IMR-90 (cell line): ENCODE results near the gene TOMM7. TPM values are rescaled to one million over a fixed set of nuclear protein-coding genes. Genes with fewer than 3 reads are reported as not detected.

Source experiments
- ATAC-seq: fragments of 200-7000 bp; cut with Tn5 transposase; 2 replicates; pipeline ENCODE4 v1.9.1; 2020; ENCODE audit warnings: low read depth, mild to moderate bottlenecking, moderate library complexity
- BruUV-seq: library from RNA; stranded (reverse); fragments of 400-500 nt; replicated peaks from 2 replicates; lab custom pipeline; 2021; lab: Mats Ljungman, UMichigan
- CTCF ChIA-PET: fragments of 300-600 bp; formaldehyde crosslinking; extraction: SDS; loops from one replicate; lab custom pipeline; 2021; ENCODE audit warnings: antibody characterized with exemption; lab: Yijun Ruan, JAX
- POLR2A ChIA-PET: fragments of 300-600 bp; sonication (Branson Sonifier 250); formaldehyde crosslinking; loops from one replicate; lab custom pipeline; 2022; ENCODE audit warnings: antibody characterized with exemption; ENCODE audit not compliant: unreplicated experiment; lab: Charles Lee
- DNase-seq: peaks from one replicate; pipeline ENCODE4 v3.0.0; 2013
- H2AFZ ChIP-seq: replicated peaks from 2 replicates; pipeline ENCODE3; 2013; ENCODE audit warnings: low read length, mild to moderate bottlenecking; ENCODE audit not compliant: poor library complexity
- H2AK5ac ChIP-seq: 2 replicates; pipeline ENCODE4 v1.6.1; 2013; ENCODE audit warnings: low read depth, low read length, inconsistent platforms
- H2AK9ac ChIP-seq: replicated peaks from 2 replicates; pipeline ENCODE3; 2013; ENCODE audit warnings: mild to moderate bottlenecking, low read depth, low read length, moderate library complexity; ENCODE audit not compliant: poor library complexity
- H2BK120ac ChIP-seq: 2 replicates; pipeline ENCODE4 v1.6.1; 2013; ENCODE audit warnings: low read depth, low read length, inconsistent platforms
- H2BK15ac ChIP-seq: 3 replicates; pipeline ENCODE4 v1.6.1; 2013; ENCODE audit warnings: low read depth, low read length, inconsistent platforms
- H2BK20ac ChIP-seq: 2 replicates; pipeline ENCODE4 v1.6.1; 2013; ENCODE audit warnings: low read depth, mild to moderate bottlenecking, inconsistent platforms, low read length, moderate library complexity
- H2BK5ac ChIP-seq: 2 replicates; pipeline ENCODE4 v1.6.1; 2013; ENCODE audit warnings: mild to moderate bottlenecking, low read depth, low read length, inconsistent platforms; ENCODE audit not compliant: poor library complexity, severe bottlenecking
- H3K14ac ChIP-seq: replicated peaks from 2 replicates; pipeline ENCODE4 v1.6.1; 2013; ENCODE audit warnings: low read depth, low read length, inconsistent platforms
- H3K18ac ChIP-seq: 2 replicates; pipeline ENCODE4 v1.6.1; 2013; ENCODE audit warnings: low read depth, low read length, control low read depth
- H3K23ac ChIP-seq: 2 replicates; pipeline ENCODE4 v1.6.1; 2013; ENCODE audit warnings: low read depth, low read length, inconsistent platforms
- H3K27ac ChIP-seq: 2 replicates; pipeline ENCODE4 v1.5.1; 2013; ENCODE audit warnings: mild to moderate bottlenecking, control low read depth, low read length; ENCODE audit not compliant: insufficient read depth
- H3K27me3 ChIP-seq: 2 replicates; pipeline ENCODE4 v1.6.1; 2013; ENCODE audit warnings: low read length; ENCODE audit not compliant: control insufficient read depth, insufficient read depth
- H3K36me3 ChIP-seq: 2 replicates; pipeline ENCODE4 v1.6.1; 2013; ENCODE audit warnings: low read length, mixed read lengths; ENCODE audit not compliant: control insufficient read depth, insufficient read depth
- H3K4ac ChIP-seq: 2 replicates; pipeline ENCODE4 v1.6.1; 2013; ENCODE audit warnings: low read depth, low read length, inconsistent platforms
- H3K4me1 ChIP-seq: 2 replicates; pipeline ENCODE4 v1.6.1; 2013; ENCODE audit warnings: low read length, mixed read lengths; ENCODE audit not compliant: control insufficient read depth, insufficient read depth
- H3K4me2 ChIP-seq: 2 replicates; pipeline ENCODE4 v1.6.1; 2013; ENCODE audit warnings: low read depth, mild to moderate bottlenecking, control low read depth, low read length, moderate library complexity
- H3K4me3 ChIP-seq: 2 replicates; pipeline ENCODE4 v1.5.1; 2013; ENCODE audit warnings: low read depth, mild to moderate bottlenecking, control low read depth, low read length, moderate library complexity; ENCODE audit not compliant: insufficient read depth
- H3K56ac ChIP-seq: 2 replicates; pipeline ENCODE4 v1.6.1; 2013; ENCODE audit warnings: low read length, inconsistent platforms; ENCODE audit not compliant: insufficient read depth; ENCODE audit errors: extremely low read depth
- H3K79me1 ChIP-seq, 2 experiments: 2 replicates each; pipeline ENCODE4 v1.6.1; 2013; ENCODE audit warnings: low read length in 2 of 2, inconsistent platforms in 1 of 2, low read depth in 1 of 2
- H3K9ac ChIP-seq: 2 replicates; pipeline ENCODE4 v1.6.1; 2013; ENCODE audit warnings: low read depth, low read length, control low read depth
- H3K9me1 ChIP-seq: 2 replicates; pipeline ENCODE4 v1.6.1; 2013; ENCODE audit warnings: low read length, inconsistent platforms; ENCODE audit not compliant: insufficient read depth
- H3K9me3 ChIP-seq: 2 replicates; pipeline ENCODE4 v1.6.1; 2013; ENCODE audit warnings: low read length; ENCODE audit not compliant: control insufficient read depth, insufficient read depth
- H4K20me1 ChIP-seq: 2 replicates; pipeline ENCODE4 v1.6.1; 2013; ENCODE audit warnings: low read length, inconsistent platforms; ENCODE audit not compliant: insufficient read depth
- H4K5ac ChIP-seq: 2 replicates; pipeline ENCODE4 v1.6.1; 2013; ENCODE audit warnings: mild to moderate bottlenecking, low read depth, low read length, control low read depth
- H4K8ac ChIP-seq, 2 experiments: 2 replicates each; pipeline ENCODE4 v1.6.1; 2013; ENCODE audit warnings: low read depth in 2 of 2, low read length in 2 of 2, control low read depth in 1 of 2, inconsistent platforms in 1 of 2
- H4K91ac ChIP-seq: 2 replicates; pipeline ENCODE4 v1.6.1; 2013; ENCODE audit warnings: low read depth, low read length, inconsistent platforms; ENCODE audit not compliant: insufficient read depth
- BHLHE40 ChIP-seq: fragments of 150-350 bp; IDR thresholded peaks from 2 replicates; pipeline ENCODE4 v1.6.1; 2016; ENCODE audit warnings: mild to moderate bottlenecking, low read depth, low read length
- ELK1 ChIP-seq: fragments of 150-350 bp; IDR thresholded peaks from 2 replicates; pipeline ENCODE4 v1.6.1; 2016; ENCODE audit warnings: low read depth, mild to moderate bottlenecking, low read length, moderate library complexity, borderline replicate concordance
- MXI1 ChIP-seq: IDR thresholded peaks from 2 replicates; pipeline ENCODE4 v1.6.1; 2012; ENCODE audit warnings: low read depth, mild to moderate bottlenecking, low read length, moderate library complexity, borderline replicate concordance
- POLR2A ChIP-seq: IDR thresholded peaks from 2 replicates; pipeline ENCODE4 v1.6.1; 2012; ENCODE audit warnings: mild to moderate bottlenecking, low read depth, low read length
- RAD21 ChIP-seq: IDR thresholded peaks from 2 replicates; pipeline ENCODE4 v1.6.1; 2012; ENCODE audit warnings: low read length, improper control_type of control experiment
- RCOR1 ChIP-seq: IDR thresholded peaks from 2 replicates; pipeline ENCODE4 v1.6.1; 2012; ENCODE audit warnings: mild to moderate bottlenecking, low read length, improper control_type of control experiment; ENCODE audit not compliant: insufficient replicate concordance
- USF2 ChIP-seq: fragments of 150-350 bp; IDR thresholded peaks from 2 replicates; pipeline ENCODE4 v1.6.1; 2017; ENCODE audit warnings: mild to moderate bottlenecking, antibody characterized with exemption, low read length, low read depth
- WGBS, 2 experiments: methylation state at CpG; one replicate each; pipeline versions ENCODE4 v1.1.5 to v1.1.7; 2013; ENCODE audit warnings: missing lambda C conversion rate in 2 of 2; ENCODE audit not compliant: insufficient read length in 1 of 2; ENCODE audit errors: extremely low coverage in 2 of 2; 5-methylcytosine and 5-hydroxymethylcytosine counted together
- dilution Hi-C: fragments of 300-500 bp; cut with HindIII; formaldehyde crosslinking; loops from one replicate; pipeline ENCODE4 v1.14.3; 2018; ENCODE audit warnings: low sequenced_read_pairs; ENCODE audit not compliant: unreplicated experiment
- in situ Hi-C: fragments of 300-500 bp; cut with MboI; formaldehyde crosslinking; loops from 3 replicates; pipeline ENCODE4 v1.14.3; 2019; ENCODE audit warnings: low sequenced_read_pairs, inconsistent platforms, mixed read lengths
- intact Hi-C: fragments of 100-400 bp; cut with micrococcal nuclease; formaldehyde crosslinking; loops from 2 replicates; pipeline ENCODE4 v1.10.0; 2022
- polyA plus RNA-seq, 3 experiments: library from polyadenylated mRNA; depleted of rRNA; stranded (reverse); fragments of >200 nt; gene quantifications; 2 replicates each; pipeline ENCODE4 v1.2.3, GENCODE V29; 2012; ENCODE audit warnings: low replicate concordance in 1 of 3
- total RNA-seq: library from RNA; depleted of rRNA; stranded (reverse); fragments of >200 nt; gene quantifications from 2 replicates; pipeline ENCODE4 v1.2.3, GENCODE V29; 2012

Gene TOMM7
- total and polyA plus RNA-seq, 2 of the 4 experiments (the other 2 are of a cell fraction), result 67.2 to 727 TPM

GRCh38 chr7:22783421-22783820 lies 39.2 kb downstream of the TOMM7 start:
- Histone ChIP-seq H4K20me1 (no peaks in the 10 kb centered on the region), H3K56ac (no peak overlapping the region), H4K91ac (peak overlapping the region; percentile 57), H2AK9ac (peak overlapping the region; percentile 51), H3K79me1 (peaks cover 0 to 9% of the 10 kb centered on the region in 2 experiments; a peak in 1 of 4 replicates), H3K27me3 (no peaks in the 10 kb centered on the region), H4K8ac (peak overlapping the region; percentile 0 to 97; a peak in 3 of 4 replicates), H3K9ac (no peak overlapping the region), H2BK5ac (peak overlapping the region; percentile 37), H2AFZ (no peak overlapping the region), H2BK120ac (peak overlapping the region; percentile 100), H2BK15ac (peak overlapping the region; percentile 100), H3K14ac (peak overlapping the region; percentile 54; the same call in 1 of the 2 replicates), H2AK5ac (peak overlapping the region; percentile 99), H3K4ac (peak overlapping the region; percentile 99), H2BK20ac (peak overlapping the region; percentile 100), H3K18ac (peak overlapping the region; percentile 96; the same call in 1 of the 2 replicates), H3K4me1 (peaks cover 9% of the 10 kb centered on the region), H3K27ac (no peak overlapping the region), H3K4me3 (no peak overlapping the region), H4K5ac (peak overlapping the region; percentile 4; the same call in 1 of the 2 replicates), H3K4me2 (no peak overlapping the region), H3K36me3 (no peaks in the 10 kb centered on the region), H3K9me1 (peaks cover 16% of the 10 kb centered on the region), H3K23ac (no peak overlapping the region), H3K9me3 (no peaks in the 10 kb centered on the region)
- ChIA-PET POLR2A (no interaction called here), CTCF (interaction anchor here (1.4 to 2.4 kb wide), 4 partner anchors 10 to 57 kb away, joined by 5 to 10 read pairs (median 7); partner anchors contain the start of gene IL6)
- dilution Hi-C loops (no loop called here), in situ Hi-C loops (no loop called here), intact Hi-C loops (no loop called here)
- DNase-seq, result peak; percentile 17
- 79% methylated on average over 2 of the region's 5 CpGs; no CpG with 5 or more reads in 1 of the 2 experiments for WGBS, 2 experiments
- no peak for ATAC-seq
- no peak for TF ChIP-seq RAD21
- no peak for TF ChIP-seq USF2
- no peak for TF ChIP-seq POLR2A
- TF ChIP-seq ELK1, result no peak
- TF ChIP-seq MXI1, result no peak
- TF ChIP-seq RCOR1, result no peak
- no peak for TF ChIP-seq BHLHE40
- no TSS peak for BruUV-seq
